H4 (cell line): ENCODE measurements around the gene LAMTOR3. TPM values are rescaled to one million over a fixed set of nuclear protein-coding genes. Genes with fewer than 3 reads are reported as not detected.
"Not testable (repeated sequence)": the region's sequence is repeated elsewhere in the genome, so short reads cannot be mapped to it uniquely, and the experiment has no call there.

ENCODE experiments used
- DNase-seq: peaks from one replicate; pipeline ENCODE4 v3.0.0-alpha.2; 2015; ENCODE audit warnings: low spot score
- total RNA-seq: library from RNA; depleted of rRNA; stranded (reverse); fragments of >200 nt; shearing (Covaris generic); gene quantifications from 2 replicates; pipeline ENCODE4 v1.2.3, GENCODE V29; 2014; rRNA removed

Gene LAMTOR3
- total RNA-seq, 1 experiment from 2014 or later: 78.0 TPM

GRCh38 chr4:99830051-99830450, 64.2 kb downstream of the LAMTOR3 start:
- not testable (repeated sequence) for DNase-seq

DNA sequence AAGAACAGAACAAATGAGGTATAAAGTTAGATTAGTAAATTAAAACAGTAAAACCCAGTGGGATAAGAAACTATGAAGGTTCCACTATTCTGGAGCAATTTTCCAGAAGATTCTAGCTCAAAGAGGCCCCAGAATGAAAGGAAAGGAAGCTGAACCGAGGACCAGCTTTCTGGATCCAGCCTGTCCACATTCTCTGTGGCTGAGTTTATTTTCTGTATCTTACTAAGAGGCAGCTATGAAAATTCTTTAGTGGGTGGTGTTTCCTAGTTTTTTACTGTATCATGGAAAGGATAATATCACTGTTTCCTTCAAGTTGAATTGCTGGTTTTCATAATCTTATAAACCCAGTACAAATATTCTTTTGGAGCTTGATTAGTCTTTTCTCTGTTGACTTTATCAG, 65.8 kb downstream of the LAMTOR3 start:
- no peak for DNase-seq

Other genes starting within 250 kb of the LAMTOR3 start
- 0.04 TPM in 1 of 2 replicates, not detected in the other for gene C4orf54, start 236.6 kb downstream of the LAMTOR3 start, total RNA-seq
- gene DAPP1, start 77.6 kb downstream of the LAMTOR3 start, total RNA-seq: not detected in 2 replicates
- 32.6 and 62.2 TPM in 2 replicates for gene DNAJB14, start 52.2 kb upstream of the LAMTOR3 start, total RNA-seq
- gene H2AZ1, start 55.8 kb upstream of the LAMTOR3 start, total RNA-seq: 1,439 and 1,655 TPM in 2 replicates